ENCODE data around the gene HNMT. TPM values are rescaled to one million over a fixed set of nuclear protein-coding genes. Genes with fewer than 3 reads are reported as not detected.

The HNMT gene
- total and polyA plus RNA-seq, 2 donors (not counting 1 experiment from before 2014, with no cell fraction given): 0.24 TPM; not detected in 1

DNA sequence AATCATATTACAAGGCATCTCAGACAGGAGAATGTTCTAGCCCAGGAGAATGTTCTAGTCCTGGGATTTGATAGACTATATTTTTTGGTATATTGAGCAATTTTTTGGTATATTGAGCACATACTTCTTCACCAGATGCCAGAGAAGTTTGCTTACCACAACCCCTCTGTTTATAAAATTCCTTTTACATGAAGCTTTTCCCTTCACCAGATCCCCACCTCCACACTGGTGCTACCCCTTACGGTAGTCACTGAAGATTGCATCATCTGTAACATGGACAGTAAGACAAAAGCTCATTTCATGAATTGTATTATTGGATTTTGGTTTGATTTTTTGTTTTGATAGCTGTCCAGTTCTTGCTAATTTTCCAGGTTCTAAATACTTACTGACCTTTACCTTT, 7.2 kb upstream of the HNMT start:
- ATAC-seq (ENCODE audit: low read depth): no peak
- Histone ChIP-seq H3K79me2 (ENCODE audit: control insufficient read depth, insufficient read depth, low read length) (no peaks in the 10 kb centered on the region), H3K4me1 (ENCODE audit: control insufficient read depth in 2 of 2, insufficient read depth in 2 of 2, low read length in 2 of 2) (no peaks in the 10 kb centered on the region), H3K4me3 (ENCODE audit: control extremely low read depth in 1 of 5, extremely low read depth in 1 of 5, insufficient read depth in 1 of 5, low read depth in 2 of 5, low read length in 4 of 5) (no peak overlapping the region), H3K9me3 (ENCODE audit: control extremely low read depth in 1 of 3, control insufficient read depth in 2 of 3, insufficient read depth in 1 of 3, low read length in 2 of 3) (peaks cover 0 to 1% (median 0%) of the 10 kb centered on the region in 3 donors), H3K36me3 (replicated peaks in 1 of 2; ENCODE audit: control extremely low read depth in 1 of 2, control insufficient read depth in 1 of 2, extremely low read depth in 1 of 2, insufficient read depth in 2 of 2, low read length in 1 of 2) (no peaks in the 10 kb centered on the region), H3K27me3 (replicated peaks in 1 of 4; ENCODE audit: control extremely low read depth in 1 of 4, control insufficient read depth in 3 of 4, insufficient read depth in 4 of 4, low read length in 3 of 4) (no peaks in the 10 kb centered on the region), H4K20me1 (ENCODE audit: control insufficient read depth, insufficient read depth, low read length, poor library complexity, severe bottlenecking) (no peaks in the 10 kb centered on the region), H2AFZ (ENCODE audit: insufficient read depth, low read depth, low read length, poor library complexity, severe bottlenecking) (no peak overlapping the region), H3K4me2 (replicated peaks; ENCODE audit: low read depth, low read length, poor library complexity, severe bottlenecking) (no peak overlapping the region), H3K27ac (ENCODE audit: low read length in 2 of 2) (no peak overlapping the region), H3K9ac (ENCODE audit: low read length) (no peak overlapping the region)
- TF ChIP-seq EZH2 (IDR thresholded peaks at IDR 0.05; ENCODE audit: borderline replicate concordance, insufficient read depth, low read depth, low read length, poor library complexity, severe bottlenecking) (no peak), CTCF (IDR thresholded peaks at IDR 0.05) (no peak)
- ChIA-PET CTCF (no interaction called here), POLR2A (no interaction called here)
- no peak overlapping the region for H3K4me3 Mint-ChIP-seq
- H3K27me3 Mint-ChIP-seq: peaks cover 8% of the 10 kb centered on the region
- no peak overlapping the region for H3K27ac Mint-ChIP-seq
- DNase-seq: no peak
- intact Hi-C loops (cut with micrococcal nuclease): no loop called here
- H3K4me1 Mint-ChIP-seq: peaks cover 8% of the 10 kb centered on the region
- H3K9me3 Mint-ChIP-seq (ENCODE audit: insufficient read depth): no peaks in the 10 kb centered on the region
- WGBS (ENCODE audit: insufficient coverage): no CpG with 5 or more reads among the region's 1 CpG

GRCh38 chr2:137959166-137959565, 5.1 kb upstream of the HNMT start:
- TF ChIP-seq EZH2 (IDR thresholded peaks at IDR 0.05; ENCODE audit: borderline replicate concordance, insufficient read depth, low read depth, low read length, poor library complexity, severe bottlenecking): no peak
- no peak overlapping the region for H3K4me3 Mint-ChIP-seq
- H3K9me3 Mint-ChIP-seq (ENCODE audit: insufficient read depth): no peaks in the 10 kb centered on the region
- Histone ChIP-seq H3K4me3 (ENCODE audit: control extremely low read depth in 1 of 5, extremely low read depth in 1 of 5, insufficient read depth in 1 of 5, low read depth in 2 of 5, low read length in 4 of 5) (no peak overlapping the region), H3K9me3 (ENCODE audit: control extremely low read depth in 1 of 3, control insufficient read depth in 2 of 3, insufficient read depth in 1 of 3, low read length in 2 of 3) (peaks cover 0 to 1% (median 0%) of the 10 kb centered on the region in 3 donors), H3K4me2 (replicated peaks; ENCODE audit: low read depth, low read length, poor library complexity, severe bottlenecking) (no peak overlapping the region), H3K27ac (ENCODE audit: low read length in 2 of 2) (no peak overlapping the region), H2AFZ (ENCODE audit: insufficient read depth, low read depth, low read length, poor library complexity, severe bottlenecking) (no peak overlapping the region), H3K36me3 (replicated peaks in 1 of 2; ENCODE audit: control extremely low read depth in 1 of 2, control insufficient read depth in 1 of 2, extremely low read depth in 1 of 2, insufficient read depth in 2 of 2, low read length in 1 of 2) (no peaks in the 10 kb centered on the region), H4K20me1 (ENCODE audit: control insufficient read depth, insufficient read depth, low read length, poor library complexity, severe bottlenecking) (no peaks in the 10 kb centered on the region), H3K4me1 (ENCODE audit: control insufficient read depth in 2 of 2, insufficient read depth in 2 of 2, low read length in 2 of 2) (no peaks in the 10 kb centered on the region), H3K79me2 (ENCODE audit: control insufficient read depth, insufficient read depth, low read length) (no peaks in the 10 kb centered on the region), H3K9ac (ENCODE audit: low read length) (no peak overlapping the region), H3K27me3 (replicated peaks in 1 of 4; ENCODE audit: control extremely low read depth in 1 of 4, control insufficient read depth in 3 of 4, insufficient read depth in 4 of 4, low read length in 3 of 4) (no peaks in the 10 kb centered on the region)
- ATAC-seq (ENCODE audit: low read depth): no peak
- no peak overlapping the region for H3K27ac Mint-ChIP-seq
- no peak for DNase-seq
- ChIA-PET CTCF (no interaction called here), POLR2A (no interaction called here)
- WGBS (ENCODE audit: insufficient coverage): no CpG with 5 or more reads among the region's 1 CpG
- H3K27me3 Mint-ChIP-seq: peaks cover 8% of the 10 kb centered on the region
- intact Hi-C loops (cut with micrococcal nuclease): no loop called here
- H3K4me1 Mint-ChIP-seq: no peaks in the 10 kb centered on the region

All from B cell (primary cell).